Activated CD8-positive, alpha-beta memory T cell treated with anti-CD3 and anti-CD28 coated beads, Interleukin-2, amount 50 U/mL, for 24 hours (primary cell): ENCODE data around the gene GYG1.
"Not testable (repeated sequence)": the region's sequence is repeated elsewhere in the genome, so short reads cannot be mapped to it uniquely, and the experiment has no call there.

ENCODE experiments used
- DNase-seq: peaks from one replicate; pipeline ENCODE4 v3.0.0-alpha.2; 2020; ENCODE audit errors: extremely low read depth

Gene GYG1

DNA sequence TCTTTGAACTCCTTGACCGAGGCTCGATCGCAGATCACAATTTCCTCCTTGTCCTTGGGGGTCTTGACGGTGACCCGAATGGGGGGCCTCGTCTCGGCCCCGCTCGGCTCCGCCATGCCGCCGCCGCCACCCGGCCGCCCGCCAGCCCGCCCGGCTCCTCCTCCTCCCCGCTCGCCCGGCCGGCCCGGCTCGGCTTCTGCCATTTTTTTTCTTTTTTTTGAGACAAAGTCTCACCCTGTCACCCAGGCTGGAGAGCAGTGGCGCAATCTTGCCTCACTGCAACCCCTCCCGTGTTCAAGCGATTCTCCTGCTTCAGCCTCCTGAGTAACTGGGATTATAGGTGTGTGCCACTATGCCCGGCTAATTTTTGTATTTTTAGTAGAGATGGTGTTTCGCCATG lies 3.8 kb upstream of the GYG1 start:
- DNase-seq: not testable (repeated sequence)

DNA sequence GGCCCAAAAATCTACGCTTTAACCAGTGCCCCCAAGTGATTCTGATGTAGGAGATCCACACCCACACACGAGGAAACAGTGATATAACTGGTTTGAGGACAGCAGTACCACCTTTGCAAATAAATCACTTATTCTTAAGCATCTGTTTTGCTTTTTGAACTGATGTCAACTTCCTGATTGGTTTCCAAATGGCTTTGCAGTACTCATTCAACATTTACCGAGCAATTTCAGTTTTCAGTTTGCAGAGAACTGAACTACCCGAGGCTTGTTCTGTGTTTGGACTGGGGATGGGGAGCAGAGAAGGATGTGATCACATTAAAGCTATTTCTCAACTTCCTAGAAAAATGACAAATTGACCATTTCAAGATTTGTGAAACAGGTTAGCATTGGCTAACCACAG lies 1.1 kb upstream of the GYG1 start:
- DNase-seq: no peak

DNA sequence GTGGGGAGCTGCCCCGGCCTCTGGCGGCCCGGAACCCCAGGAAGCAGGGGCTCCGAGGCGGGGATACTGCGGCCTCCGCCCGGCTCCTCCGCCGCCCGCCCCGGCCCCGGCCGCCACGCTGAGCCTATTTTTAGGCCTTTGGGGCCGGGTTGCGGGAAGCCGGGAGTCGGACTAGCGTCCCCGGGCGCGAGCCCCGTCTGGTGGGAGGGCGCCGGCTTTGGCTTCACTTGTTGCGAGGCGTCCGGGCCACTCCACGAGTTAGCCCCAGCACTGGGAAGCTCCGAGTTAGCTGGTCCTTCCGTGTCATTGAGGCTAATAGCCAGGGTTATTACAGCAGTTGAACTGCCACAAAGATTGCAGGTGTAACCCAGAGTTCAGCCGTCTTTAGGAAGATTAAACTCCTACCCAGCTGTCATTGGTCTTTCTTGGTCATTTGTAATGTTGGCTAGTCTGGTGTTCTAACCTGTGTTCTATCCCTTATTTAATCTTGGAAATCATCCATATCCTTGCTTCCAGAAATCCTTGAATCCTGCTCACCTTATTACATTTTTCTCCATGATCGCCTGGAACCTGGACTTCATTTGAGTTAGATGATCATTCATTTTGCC lies 791 bp downstream of the GYG1 start:
- no peak for DNase-seq

DNA sequence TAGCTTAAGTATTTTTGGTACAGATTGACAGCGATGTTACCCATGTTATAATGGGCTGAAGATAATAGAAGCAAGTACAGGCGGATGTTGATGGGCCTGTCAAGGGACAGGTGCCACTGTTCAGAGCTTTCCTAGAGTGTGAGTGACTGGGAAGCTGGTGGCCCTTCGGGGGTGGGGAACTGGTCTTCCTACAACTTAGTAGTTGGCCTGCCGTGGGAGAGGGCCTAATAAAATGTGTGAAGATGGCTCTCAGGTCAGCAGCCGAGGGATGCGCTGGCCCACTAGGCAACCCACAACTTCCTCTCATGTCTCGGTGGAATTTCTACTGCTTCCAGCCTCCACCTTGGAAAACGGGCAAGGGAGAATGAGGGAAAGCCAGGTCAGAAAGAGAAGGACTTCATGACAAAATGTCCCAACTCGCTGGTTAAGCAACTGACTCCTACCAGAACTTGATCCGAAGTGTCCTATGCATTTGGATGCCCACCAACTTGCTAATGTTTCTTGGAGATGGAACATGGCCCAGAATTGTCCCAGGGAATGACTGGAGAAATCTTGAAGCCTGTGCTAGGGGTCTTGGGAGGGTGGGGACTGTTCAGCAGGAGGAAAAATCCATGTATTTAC lies 1.4 kb downstream of the GYG1 start:
- DNase-seq: no peak

DNA sequence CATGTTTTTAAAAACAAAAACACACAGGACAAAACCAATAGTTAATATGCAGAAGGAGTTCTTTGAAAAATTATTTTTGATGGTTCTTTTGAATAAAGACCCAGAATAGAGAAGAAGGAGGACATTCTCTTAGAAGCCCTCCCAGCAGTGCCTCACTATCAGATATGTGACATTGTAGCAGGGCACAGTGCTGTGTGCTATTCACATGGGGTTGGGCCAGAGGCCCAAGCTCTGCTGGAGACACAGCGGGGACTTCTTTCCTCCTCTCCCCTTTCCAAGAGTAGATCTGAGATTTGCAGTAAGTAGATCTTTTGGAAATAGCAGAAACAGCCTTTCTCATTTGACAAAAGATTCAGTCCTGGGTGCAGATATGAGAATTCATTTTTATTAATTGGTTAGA lies 6.3 kb downstream of the GYG1 start:
- no peak for DNase-seq

DNA sequence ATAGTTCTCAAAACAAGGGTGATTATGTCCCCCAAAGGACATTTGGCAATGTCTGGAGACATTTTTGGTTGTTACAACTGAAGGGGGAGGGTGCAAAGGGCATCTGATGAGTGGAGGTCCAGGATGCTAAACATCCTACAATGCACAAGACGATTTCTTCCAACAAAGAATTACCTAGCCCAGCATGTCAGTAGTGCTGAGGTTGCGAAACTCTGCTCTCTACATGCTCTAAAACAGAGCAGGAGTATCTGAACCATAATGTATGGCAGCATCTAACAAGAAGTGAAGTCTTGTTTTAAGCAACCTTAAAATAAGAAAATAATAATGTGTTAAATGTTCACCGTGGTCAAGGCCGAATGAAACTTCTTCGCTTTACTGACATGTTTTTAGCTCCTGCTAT lies 7.0 kb downstream of the GYG1 start:
- no peak for DNase-seq

DNA sequence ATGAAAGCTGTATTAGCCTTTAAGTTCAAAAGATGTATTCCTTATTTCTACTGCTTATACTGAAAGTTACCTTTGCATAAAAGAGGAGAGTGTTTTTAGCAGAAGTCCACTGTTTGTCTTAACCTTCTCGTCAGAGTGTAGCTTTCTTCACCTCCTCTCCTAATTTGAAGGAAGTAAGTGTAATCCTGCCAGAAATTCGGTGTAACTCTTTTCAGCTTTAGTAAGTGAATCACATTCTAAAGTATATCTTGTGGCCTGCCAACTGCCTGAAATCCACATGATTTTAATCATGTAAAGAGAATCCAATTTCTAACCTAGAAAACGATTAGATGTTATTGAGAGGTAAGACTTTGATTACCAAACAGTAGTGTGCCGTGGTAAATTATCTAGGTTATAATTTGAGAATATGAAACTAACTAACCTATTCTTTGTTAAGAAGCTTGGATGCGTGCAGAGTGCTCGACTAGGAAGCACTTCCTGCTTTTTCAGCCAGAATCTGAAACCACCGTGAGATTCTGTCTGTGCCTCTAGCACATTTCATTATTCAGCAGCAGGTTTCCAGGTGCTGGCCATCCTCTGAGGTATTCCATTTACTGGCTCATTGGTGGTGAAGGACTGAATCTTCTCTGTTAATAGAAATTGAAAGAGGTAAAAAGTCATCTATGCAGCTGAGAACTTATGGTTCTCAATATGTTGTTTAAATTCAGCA lies 7.5 kb downstream of the GYG1 start:
- no peak for DNase-seq

DNA sequence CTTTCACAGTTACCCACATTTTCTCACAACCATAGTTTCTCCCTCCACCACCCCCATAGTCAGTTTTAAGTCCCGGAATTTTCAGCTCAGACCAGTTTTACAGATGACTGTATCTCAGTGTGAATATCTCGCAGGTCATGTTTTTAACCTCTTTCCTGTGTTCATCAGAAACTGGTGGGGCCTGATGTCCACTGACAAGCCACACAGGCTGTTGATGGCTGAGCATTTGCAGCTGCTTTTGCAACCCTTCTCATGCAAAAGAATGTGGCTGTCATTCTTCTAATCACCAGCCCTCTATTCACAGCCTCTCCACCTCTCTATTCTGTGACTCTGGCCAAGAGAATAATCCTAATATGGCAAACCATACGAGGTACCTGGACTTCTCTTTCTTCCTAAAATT lies 8.5 kb downstream of the GYG1 start:
- DNase-seq: no peak

DNA sequence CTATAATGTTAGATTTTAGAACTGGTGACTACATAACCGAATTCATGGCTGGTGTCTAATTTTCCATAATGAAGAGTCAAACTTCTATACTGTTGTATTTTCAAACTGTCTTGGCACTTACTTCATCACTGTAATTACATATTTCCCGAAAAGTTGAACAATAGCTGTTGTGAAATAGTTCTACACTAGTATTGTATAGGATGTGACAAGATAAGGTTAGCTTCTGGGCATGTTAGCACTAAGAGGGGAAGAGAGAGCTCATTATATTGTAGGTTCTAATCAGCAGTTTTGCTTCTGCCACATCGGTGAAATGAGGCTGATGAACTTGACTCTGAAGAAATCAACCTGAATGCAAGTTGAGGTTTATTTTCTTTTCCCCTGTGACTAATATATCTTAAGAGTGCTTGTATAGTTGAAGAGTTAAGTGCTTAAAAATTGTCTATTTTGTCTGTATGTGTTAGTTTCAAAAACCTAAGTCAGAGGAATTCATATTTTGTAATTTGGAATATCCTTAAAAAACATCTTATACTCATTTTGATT lies 8.9 kb downstream of the GYG1 start:
- no peak for DNase-seq

DNA sequence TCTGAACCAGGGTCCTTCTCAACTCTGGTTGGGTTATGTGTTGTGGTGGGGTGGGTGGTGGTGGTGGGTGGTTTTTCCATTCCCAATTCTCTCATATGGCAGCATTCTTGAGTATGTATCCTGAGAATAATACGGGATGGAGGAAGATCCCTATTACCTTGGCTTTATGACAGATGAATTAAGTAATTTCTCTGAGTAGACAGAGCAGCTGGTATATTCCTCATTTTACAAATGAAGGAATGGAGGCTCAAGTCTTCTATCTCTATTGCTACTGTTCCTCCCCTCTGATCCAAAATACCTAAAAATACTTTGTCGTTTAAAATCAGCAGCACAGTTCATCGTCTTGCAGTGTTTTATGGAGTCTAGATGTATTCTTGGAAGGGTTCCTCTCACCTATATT lies 10.4 kb downstream of the GYG1 start:
- no peak for DNase-seq

DNA sequence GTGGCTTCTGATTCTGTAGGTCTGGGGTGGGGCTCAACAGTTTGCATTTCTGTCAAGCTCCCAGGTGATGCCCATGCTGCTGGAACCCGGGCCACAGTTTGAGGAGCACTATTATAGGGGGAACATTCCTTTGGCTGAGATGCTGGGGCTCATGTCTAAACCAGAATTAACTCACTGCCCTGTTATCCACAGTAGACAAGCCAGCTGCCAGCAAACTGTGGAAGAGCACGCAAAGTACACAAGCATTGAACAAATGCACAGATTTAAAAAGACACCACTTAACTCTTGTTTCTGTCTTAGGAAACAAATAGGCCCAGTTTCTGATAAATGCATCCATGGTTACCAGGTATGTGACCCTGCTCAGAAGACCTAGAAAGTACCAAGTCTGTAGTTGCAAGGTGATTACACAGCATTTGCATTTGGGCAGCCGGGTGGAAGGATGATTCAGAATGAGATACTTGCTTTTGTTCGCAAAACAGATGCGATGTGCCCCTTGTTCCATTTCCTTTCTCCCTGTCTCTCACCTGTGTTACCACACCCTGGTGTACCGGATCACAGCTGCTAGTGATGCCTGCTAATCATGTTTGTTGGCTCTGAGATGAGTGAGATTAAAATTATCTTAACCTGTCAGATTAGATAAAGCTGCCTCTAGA lies 12.4 kb downstream of the GYG1 start:
- DNase-seq: no peak

DNA sequence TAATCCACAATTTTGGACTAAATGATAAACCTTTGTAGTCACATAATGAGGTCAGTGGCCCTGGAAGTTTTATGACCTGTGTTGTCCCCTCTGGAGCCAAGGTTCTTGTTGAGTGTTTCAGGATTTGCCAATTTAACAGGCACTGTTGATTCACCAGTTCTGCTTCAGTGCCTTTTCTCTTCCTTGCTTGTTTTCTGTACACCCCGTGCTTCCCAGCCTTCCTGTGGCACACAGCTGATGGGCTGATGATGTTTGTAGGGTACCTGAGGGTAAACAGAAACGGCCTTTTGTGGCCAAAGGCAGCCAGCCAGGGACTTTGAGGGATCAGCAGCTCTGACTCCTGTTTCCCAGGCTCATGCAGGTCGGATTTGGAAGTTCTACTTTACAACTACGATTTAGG lies 13.3 kb downstream of the GYG1 start:
- no peak for DNase-seq

DNA sequence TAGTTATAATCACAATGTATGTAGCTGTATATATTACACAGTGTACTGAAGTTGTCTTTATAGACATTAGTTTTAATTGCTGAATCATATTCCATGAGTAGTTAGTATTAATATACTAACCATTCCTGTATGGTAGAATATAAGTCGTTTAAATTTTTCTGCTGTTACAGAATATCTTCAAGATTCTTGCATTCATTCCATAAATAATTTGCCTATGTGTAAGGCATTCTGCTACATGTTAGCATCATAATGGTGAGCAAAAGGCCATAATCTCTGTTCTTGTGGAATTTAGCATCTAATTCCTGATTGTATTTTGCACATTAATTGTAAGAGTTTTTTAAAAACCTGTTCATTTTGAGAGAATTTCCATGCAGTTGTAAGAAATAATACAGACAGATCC lies 14.1 kb downstream of the GYG1 start:
- no peak for DNase-seq

DNA sequence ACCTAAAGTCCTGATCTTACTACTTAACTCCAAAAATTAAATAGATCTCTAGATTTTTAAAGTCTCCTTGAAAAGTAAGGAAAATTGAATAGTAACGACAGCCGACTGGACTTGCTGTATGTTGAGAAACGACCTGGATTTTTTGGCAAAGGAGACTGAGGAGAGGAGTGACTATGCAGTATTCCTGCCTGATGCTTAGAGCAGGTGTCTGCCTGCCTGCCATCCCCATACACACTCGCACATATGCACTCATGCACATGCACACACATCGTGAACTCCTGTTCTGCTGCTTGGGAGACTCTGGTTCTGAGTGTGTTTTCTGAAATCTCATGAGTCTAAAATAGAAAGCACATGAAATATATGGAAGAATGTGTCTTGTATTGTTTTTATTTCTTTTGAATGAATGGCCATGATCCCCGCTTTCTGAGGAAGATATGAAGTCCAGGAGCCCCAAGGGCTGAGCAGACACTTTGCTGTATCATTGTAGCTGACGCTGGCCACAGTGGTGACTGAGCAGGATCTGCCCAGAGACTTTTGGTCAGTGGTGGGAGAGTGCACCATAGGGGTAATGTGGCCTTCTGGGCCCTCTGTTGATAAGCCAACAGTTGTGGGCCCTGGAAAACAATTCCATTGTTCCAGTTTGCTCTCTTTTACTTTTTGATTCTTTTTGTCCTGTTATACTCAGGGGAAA lies 16.4 kb downstream of the GYG1 start:
- DNase-seq: no peak

DNA sequence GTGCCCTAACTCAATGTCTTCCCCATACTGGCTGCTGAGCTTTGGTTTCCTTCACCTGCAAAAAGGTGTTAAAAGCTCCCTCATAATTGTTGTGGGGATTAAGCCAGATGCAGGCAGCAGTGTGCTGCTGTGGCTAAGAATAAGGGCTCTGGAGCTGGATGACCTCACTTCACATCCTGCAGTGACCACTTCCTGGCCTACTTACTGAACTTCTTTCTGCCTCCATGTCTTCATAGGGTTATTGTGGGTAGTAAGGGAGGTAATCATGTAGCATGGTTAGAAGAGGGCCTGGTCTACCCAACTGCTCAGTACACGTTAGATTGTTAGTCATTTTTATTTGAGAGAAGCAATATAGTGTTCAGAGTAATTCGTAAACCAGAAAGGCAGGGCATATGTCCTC lies 18.4 kb downstream of the GYG1 start:
- no peak for DNase-seq

DNA sequence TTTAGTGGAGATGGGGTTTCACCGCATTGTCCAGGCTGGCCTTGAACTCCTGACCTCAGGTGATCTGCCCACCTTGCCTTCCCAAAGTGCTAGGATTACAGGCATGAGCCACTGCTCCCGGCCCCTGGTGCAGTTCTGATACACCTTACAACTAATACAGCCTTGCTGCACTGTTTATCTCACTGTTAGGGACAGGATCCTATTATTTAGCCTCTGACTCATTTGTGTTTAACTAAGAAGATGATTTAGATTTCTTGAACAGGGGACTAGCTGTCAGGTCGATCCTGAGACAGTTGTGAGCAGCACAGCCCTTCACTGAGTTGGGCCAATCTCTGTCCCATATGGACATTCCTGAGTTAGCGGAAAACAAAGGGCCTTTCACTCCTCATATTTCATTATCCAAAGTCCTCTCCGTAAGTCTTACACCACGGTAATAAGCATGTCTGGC lies 19.2 kb downstream of the GYG1 start:
- DNase-seq: no peak

DNA sequence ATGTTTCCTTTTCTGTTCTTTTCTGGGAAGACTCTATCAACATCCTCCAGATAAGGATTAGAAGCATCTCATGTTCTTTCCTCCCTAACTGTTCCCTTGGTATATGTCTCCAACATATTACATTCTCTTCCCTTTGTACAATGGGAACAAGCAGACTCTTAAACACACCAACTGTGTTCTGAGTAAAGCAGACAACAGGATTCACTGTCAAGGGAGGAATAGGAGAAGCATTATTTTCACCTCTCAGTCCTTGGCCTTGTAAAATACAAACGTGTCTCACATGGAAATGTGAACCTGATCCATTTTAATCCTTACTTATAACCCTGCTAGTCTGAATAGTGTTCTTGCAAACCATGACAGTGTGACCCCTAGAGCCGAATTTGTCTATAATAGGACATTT lies 19.6 kb downstream of the GYG1 start:
- no peak for DNase-seq

DNA sequence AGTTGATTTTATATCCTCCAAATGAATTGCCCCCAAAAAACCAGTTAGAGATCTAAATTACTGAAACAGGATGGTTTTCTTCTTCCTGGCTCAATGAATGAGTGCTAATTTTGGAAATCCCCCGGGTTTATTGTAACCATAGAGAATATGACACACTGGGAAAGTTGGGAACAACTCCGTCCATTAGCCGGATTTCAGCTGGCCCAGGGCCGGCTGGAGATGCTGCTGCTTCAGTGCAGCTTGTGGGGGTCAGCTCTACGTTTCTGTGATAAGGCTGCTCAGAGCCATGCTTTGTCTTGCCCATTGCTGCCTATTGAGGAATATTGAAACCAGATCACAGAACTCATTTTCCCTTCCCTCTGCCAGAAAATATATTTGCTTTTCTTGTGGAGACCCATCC lies 20.3 kb downstream of the GYG1 start:
- DNase-seq: no peak

DNA sequence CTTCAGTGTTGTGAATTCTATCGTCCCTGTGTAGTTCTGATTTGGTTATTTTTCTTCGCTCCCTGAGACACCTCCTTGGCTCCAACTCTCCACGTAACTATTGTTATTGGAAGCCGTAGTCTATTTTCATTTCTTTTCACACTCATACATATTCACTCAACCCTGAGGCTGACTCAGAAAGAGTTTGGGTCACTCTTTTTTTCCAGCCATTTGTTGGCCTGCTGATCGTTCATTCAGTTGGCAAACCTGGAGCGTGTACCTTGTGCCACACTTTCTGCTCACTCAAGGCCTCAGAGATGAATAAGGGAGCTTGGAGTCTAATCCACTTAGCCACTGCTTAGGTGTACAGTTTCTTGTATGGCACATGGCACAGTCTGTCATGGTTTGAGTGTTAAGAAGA lies 22.4 kb downstream of the GYG1 start:
- DNase-seq: no peak

DNA sequence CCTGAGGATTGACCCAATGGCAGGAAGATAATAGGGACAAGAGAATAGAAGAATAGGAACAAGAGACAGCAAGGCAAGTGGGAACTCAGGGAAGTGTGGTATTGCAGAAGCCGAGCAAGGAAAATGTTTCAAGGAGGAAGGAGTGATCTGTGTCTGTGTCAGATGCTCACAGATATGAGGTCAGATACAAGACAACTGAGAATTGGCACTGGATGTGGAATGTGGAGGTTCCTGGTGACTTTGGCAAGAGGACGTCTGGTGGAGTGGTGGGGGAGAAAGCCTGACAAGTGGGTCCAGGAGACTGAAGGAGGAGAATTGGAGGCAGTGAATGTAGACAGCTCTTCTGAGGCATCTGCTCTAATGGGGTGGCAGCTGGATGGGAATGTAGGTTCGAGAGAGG lies 24.1 kb downstream of the GYG1 start:
- DNase-seq: no peak

DNA sequence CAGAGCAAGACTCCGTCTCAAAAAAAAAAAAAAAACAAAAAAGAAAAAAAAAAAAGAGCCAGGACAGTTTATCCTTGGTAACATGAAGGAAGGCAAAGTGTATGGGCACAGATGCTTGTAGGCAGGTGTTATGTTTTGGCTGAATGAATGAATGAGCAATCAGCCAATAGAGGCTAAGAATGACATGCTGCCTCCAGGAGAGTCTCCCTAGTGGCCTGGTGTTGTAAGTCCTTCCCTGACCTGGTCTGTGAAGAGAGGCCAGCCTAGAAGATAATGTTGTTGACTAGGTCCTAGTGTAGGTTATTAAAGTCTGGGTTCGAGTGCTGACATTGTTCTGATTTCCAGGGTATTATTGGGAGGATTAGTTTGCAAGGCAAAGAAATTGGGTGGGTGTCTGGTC lies 24.9 kb downstream of the GYG1 start:
- DNase-seq: no peak
